ENCODE data around the gene ZNF512B.

DNA sequence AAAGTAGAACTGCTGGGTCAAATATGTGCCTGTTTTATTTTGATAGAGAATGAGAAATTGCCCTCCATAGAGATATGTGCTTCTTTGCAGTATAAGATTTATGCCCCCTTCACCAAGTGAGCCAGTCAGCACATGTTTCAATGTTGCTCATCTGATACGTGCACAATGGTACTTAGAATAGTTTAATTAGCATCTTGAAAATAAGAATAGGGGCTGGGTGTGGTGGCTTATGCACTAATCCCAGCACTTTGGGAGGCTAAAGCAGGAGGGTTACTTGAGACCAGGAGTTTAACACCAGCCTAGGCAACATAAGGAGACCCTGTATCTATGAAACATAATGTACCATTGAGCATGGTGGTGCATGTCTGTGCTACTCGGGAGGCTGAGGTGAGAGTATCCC lies 45.9 kb upstream of the ZNF512B start:
- TF ChIP-seq, protein P1, sequence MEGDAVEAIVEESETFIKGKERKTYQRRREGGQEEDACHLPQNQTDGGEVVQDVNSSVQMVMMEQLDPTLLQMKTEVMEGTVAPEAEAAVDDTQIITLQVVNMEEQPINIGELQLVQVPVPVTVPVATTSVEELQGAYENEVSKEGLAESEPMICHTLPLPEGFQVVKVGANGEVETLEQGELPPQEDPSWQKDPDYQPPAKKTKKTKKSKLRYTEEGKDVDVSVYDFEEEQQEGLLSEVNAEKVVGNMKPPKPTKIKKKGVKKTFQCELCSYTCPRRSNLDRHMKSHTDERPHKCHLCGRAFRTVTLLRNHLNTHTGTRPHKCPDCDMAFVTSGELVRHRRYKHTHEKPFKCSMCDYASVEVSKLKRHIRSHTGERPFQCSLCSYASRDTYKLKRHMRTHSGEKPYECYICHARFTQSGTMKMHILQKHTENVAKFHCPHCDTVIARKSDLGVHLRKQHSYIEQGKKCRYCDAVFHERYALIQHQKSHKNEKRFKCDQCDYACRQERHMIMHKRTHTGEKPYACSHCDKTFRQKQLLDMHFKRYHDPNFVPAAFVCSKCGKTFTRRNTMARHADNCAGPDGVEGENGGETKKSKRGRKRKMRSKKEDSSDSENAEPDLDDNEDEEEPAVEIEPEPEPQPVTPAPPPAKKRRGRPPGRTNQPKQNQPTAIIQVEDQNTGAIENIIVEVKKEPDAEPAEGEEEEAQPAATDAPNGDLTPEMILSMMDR (conservative IDR thresholded peaks at IDR 0.05) = no peak
- TF ChIP-seq ZFX (IDR thresholded peaks at IDR 0.05) = no peak

All from C4-2B (cell line).